Medulla oblongata (tissue), 1 donor: ENCODE measurements around the gene BCAS3.
"Not testable (repeated sequence)": the region's sequence is repeated elsewhere in the genome, so short reads cannot be mapped to it uniquely, and the experiment has no call there.

Experiments used
- DNase-seq: peaks from one replicate; pipeline ENCODE4 v3.0.0-alpha.2; 2015; ENCODE audit errors: extremely low spot score

Gene BCAS3

GRCh38 chr17:60674637-60675036 lies 3.0 kb upstream of the BCAS3 start:
- DNase-seq = not testable (repeated sequence)

DNA sequence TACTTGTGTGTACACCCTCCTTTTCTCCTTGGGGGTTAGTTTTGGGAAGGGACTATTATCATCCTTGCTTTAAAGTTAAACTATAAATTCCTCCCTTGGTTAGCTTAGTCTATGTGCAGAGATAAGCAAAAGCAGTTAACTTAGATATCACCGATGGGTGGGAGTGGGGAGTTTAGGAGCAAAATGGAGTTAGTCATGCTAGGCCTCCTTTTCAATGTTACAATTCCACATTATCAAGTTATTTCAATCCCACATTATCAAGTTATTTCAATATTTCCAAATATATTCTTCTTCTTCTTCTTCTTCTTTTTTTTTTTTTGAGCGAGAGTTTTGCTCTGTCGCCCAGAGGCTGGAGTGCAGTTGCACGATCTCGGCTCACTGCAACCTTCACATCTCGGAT lies 1.7 kb upstream of the BCAS3 start:
- no peak for DNase-seq

- DNase-seq = no peak
Measured at GRCh38 chr17:60676758-60677307, 818 bp upstream of the BCAS3 start.

GRCh38 chr17:60678118-60678444 lies 430 bp downstream of the BCAS3 start:
- no peak for DNase-seq

DNA sequence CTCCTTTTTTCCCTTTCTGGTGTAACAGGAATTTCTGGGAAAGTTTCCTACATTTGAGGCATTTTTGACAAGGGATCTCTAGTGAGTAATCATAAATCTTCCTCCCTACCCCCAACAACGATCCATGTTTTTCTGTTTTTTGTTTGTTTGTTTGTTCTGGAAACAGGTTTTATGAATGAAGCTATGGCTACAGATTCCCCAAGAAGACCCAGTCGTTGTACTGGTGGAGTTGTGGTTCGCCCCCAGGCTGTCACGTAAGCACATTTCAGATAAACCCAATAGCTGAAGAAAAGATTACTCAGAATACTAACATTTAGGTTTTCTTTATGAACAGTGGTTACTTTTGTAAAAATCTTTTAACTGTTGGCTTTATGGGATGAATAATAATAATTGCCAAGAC lies 1.6 kb downstream of the BCAS3 start:
- no peak for DNase-seq

DNA sequence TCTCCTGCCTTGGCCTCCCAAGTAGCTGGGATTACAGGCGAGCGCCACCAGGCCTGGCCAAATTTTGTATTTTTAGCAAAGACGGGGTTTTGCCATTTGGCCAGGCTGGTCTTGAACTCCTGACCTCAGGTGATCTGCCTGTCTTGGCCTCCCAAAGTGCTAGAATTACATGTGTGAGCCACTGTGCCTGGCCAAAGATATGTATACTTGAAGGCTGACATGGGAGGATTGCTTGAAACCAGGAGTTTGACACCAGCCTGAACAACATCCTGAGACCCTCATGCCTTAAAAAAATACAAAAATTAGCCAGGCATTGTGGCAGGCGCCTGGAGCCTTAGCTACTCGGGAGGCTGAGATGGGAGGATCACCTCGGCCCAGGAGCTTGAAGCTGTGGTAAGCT lies 3.1 kb downstream of the BCAS3 start:
- no peak for DNase-seq

GRCh38 chr17:60685437-60685836 lies 7.8 kb downstream of the BCAS3 start:
- no peak for DNase-seq

DNA sequence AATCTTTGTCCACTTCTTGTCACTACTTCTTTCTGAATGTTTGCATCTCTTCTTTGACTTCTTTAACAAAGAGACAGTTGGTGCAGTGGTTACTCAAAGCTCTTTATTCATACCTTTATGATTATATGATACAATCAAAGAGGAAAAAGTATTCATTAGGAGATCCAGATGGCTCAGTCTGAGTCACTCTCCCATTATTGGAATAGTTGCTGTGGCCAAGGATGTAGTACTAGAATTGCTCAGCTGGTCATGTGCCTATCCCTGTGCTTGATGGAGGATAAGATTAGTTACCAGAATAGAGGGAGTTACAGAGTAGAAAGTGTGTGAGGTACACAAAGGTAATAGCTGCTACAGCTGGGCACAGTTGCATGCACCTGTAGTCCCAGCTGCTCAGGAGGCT lies 18.3 kb downstream of the BCAS3 start:
- no peak for DNase-seq

DNA sequence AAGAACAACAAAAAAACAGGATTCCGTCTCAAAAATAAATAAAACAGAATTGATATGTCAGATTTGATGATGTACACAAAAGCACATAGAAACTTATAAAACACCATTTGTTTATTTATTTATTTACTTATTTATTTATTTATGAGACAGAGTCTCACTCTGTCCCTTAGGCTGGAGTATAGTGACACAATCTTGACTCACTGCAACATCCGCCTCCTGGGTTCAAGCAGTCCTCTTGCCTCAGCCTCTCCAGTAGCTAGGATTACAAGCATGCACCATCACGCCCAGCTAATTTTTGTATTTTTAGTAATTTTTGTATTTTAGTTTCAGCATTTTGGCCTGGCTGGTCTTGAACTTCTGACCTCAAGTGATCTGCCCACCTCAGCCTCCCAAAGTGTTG lies 21.4 kb downstream of the BCAS3 start:
- DNase-seq = no peak

- no peak for DNase-seq
Measured at GRCh38 chr17:60704170-60704569, 26.5 kb downstream of the BCAS3 start.

DNA sequence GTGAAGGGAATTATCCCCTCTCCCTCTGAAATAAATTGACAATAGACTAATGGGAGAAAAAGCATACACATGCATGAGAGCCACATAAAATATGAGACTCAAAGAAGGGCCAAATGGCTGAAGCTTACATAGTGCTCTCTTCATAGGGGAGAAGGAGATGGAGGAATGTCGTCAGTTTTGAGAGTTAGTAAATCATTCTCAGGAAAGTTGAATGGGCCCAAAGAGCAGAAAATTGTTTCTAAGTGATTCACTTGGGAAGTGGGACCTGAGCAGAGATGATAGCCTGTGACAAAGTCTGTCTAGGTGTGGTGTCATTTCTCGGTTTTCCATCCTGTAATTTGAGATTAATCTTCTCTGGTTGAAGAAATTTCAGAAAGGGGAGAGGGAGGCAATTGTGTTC lies 35.0 kb downstream of the BCAS3 start:
- no peak for DNase-seq

DNA sequence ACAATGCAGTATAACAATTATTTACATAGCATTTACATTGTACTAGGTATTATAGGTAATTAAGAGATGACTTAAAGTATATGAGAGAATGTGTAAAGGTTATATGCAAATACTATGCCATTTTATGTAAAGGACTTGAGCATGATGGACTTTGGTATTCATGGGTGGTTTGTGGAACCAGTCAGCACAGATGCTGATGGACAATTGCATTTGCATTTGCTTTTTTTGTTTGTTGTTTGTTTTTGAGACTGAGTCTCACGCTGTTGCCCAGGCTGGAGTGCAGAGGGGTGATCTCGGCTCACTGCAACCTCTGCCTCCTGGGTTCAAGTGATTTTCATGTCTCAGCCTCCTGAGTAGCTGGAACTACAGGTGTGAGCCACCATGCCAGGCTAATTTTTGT lies 36.0 kb downstream of the BCAS3 start:
- DNase-seq = no peak

GRCh38 chr17:60716766-60717165 lies 39.1 kb downstream of the BCAS3 start:
- no peak for DNase-seq

- no peak for DNase-seq
Measured at GRCh38 chr17:60717814-60718213, 40.2 kb downstream of the BCAS3 start.

GRCh38 chr17:60720763-60721531 lies 43.3 kb downstream of the BCAS3 start:
- DNase-seq = peak; percentile 85

GRCh38 chr17:60724647-60725046 lies 47.0 kb downstream of the BCAS3 start:
- no peak for DNase-seq

- DNase-seq = peak; percentile 9
Measured at GRCh38 chr17:60729854-60730253, 52.2 kb downstream of the BCAS3 start.

- DNase-seq = no peak
Measured at GRCh38 chr17:60730273-60730672, 52.6 kb downstream of the BCAS3 start.

DNA sequence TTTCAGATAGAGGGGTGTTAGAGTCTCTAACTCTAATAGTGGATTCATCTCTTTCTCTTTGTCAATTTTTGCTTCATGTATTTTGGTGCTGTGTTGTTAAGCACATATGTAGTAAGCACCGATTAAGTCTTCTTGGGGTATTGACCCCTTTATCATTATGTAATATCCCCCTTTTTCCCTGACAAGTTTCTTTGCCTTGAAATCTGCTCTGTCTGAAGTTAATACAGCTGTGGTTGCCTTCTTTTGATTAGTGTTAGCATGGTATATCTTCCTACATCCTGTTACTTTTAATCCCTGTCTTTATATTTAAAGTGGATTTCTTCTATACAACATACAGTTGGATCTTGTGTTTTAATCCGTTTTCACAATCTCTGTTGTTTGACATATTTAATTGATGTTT lies 60.6 kb downstream of the BCAS3 start:
- no peak for DNase-seq

DNA sequence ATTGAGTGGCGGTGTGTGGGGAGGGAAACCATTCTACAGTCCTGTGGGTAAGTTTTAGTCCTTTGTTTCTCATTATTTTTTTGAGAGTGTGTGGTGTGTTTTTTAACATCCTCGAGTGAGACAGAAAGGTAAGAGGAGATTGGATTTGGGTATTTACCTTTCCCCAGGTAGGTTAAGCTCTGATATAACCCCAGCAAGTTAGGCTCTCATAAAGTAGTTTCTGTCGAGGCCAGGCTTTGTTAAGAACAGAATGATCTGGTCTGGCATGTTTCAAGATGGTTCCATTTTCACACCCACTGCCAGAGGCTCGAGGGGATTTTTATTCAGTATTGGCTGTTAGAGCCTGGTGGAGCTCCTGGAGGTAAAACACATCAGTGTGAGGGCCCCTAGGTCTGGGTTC lies 62.9 kb downstream of the BCAS3 start:
- DNase-seq = no peak

DNA sequence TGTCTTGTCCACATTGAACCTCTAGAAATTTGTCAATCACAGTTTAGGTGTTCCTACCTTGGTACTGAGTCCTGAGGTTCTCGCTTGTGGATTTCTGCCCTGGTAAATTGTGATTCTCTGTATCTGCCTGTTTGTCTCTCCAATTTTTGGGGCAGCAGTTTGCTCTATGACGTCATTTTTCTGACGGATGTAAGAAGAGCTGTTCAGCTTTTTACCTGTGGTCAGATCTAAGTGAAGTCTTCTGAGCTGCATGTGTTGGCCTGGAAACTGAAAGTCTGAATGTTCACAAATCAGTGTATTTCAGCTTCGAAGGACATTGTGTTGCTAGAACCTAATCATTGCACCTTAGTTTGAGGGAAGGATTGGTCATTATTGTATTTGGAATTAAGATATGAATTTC lies 63.4 kb downstream of the BCAS3 start:
- no peak for DNase-seq

DNA sequence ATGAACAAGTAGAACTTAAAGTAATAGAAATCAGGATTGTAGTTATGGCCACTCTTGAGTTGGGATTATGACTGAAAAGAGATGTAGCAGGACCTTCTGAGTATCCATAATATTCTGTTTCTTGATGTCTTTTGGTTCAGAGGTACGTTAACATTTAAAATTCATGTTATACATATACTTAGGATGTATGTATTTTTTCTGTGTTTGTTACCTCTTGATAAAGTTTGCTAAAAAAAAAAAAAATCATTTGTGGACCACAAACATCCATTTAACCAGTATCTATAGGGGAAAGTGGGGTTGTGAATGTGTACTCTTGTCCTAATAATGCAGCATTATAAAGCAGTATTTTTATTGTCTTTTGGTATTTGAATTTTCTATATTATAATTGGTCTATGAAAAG lies 65.6 kb downstream of the BCAS3 start:
- DNase-seq = peak; percentile 6

GRCh38 chr17:60743799-60744198 lies 66.1 kb downstream of the BCAS3 start:
- DNase-seq = peak; percentile 85
